ENCODE data around the gene DLG2. TPM values are rescaled to one million over a fixed set of nuclear protein-coding genes. Genes with fewer than 3 reads are reported as not detected.
A peak's percentile ranks its signal among the peaks of the same experiment; 100 is the strongest.

DLG2 gene
- total RNA-seq, 1 experiment from 2014 or later = 17.5 TPM

- TF ChIP-seq USF1 (CRISPR knock-in tag; IDR thresholded peaks at IDR 0.05) (no peak), TP53 (CRISPR knock-in tag; IDR thresholded peaks at IDR 0.05) (no peak), ERG (CRISPR knock-in tag; IDR thresholded peaks at IDR 0.05) (no peak), ZNF425 (CRISPR knock-in tag; conservative IDR thresholded peaks at IDR 0.05) (no peak), CDX4 (CRISPR knock-in tag; IDR thresholded peaks at IDR 0.05; ENCODE audit: borderline replicate concordance) (no peak), ATF2 (CRISPR knock-in tag; IDR thresholded peaks at IDR 0.05; ENCODE audit: borderline replicate concordance, low read depth) (no peak)
- H3K27me3 Mint-ChIP-seq (ENCODE audit: low read depth) = no peaks in the 10 kb centered on the region
- H3K4me3 Mint-ChIP-seq = no peak overlapping the region
- no peak for DNase-seq (ENCODE audit: low spot score)
- POLR2A ChIA-PET = no interaction called here
- H3K27ac Mint-ChIP-seq = no peak overlapping the region
- ATAC-seq = no peak
- no peaks in the 10 kb centered on the region for H3K9me3 Mint-ChIP-seq
- no peaks in the 10 kb centered on the region for H3K4me1 Mint-ChIP-seq
- CTCF ChIA-PET = no interaction called here
- no peaks in the 10 kb centered on the region for H3K36me3 Mint-ChIP-seq
These were observed 1817.9 kb downstream of the DLG2 start for GRCh38 chr11:83809274-83809673.

GRCh38 chr11:83801799-83802198 is 1825.3 kb downstream of the DLG2 start:
- ChIA-PET CTCF (interaction anchor here (0.8 to 1.2 kb wide), 2 partner anchors 8 to 509 kb away, joined by 3 to 4 read pairs; no protein-coding TSS in a partner anchor), POLR2A (no interaction called here)
- no peaks in the 10 kb centered on the region for H3K36me3 Mint-ChIP-seq
- DNase-seq (ENCODE audit: low spot score) (no peak), ATAC-seq (peak; percentile 80)
- H3K4me3 Mint-ChIP-seq = no peak overlapping the region
- H3K27ac Mint-ChIP-seq = no peak overlapping the region
- H3K9me3 Mint-ChIP-seq = no peaks in the 10 kb centered on the region
- H3K27me3 Mint-ChIP-seq (ENCODE audit: low read depth) = no peaks in the 10 kb centered on the region
- no peaks in the 10 kb centered on the region for H3K4me1 Mint-ChIP-seq
- no peak for TF ChIP-seq ZNF121 (CRISPR knock-in tag; IDR thresholded peaks at IDR 0.05)
- no peak for TF ChIP-seq TP53 (CRISPR knock-in tag; IDR thresholded peaks at IDR 0.05)
- no peak for TF ChIP-seq ERG (CRISPR knock-in tag; IDR thresholded peaks at IDR 0.05)
- TF ChIP-seq ATF2 (CRISPR knock-in tag; IDR thresholded peaks at IDR 0.05; ENCODE audit: borderline replicate concordance, low read depth) = no peak
- TF ChIP-seq IRF2 (CRISPR knock-in tag; IDR thresholded peaks at IDR 0.05; ENCODE audit: borderline replicate concordance, low read depth) = no peak
- no peak for TF ChIP-seq PREB (CRISPR knock-in tag; IDR thresholded peaks at IDR 0.05; ENCODE audit: borderline replicate concordance)
- no peak for TF ChIP-seq ATF3 (CRISPR knock-in tag; conservative IDR thresholded peaks at IDR 0.05)
- TF ChIP-seq ZNF416 (CRISPR knock-in tag; IDR thresholded peaks at IDR 0.05) = no peak
- TF ChIP-seq GTF2I (CRISPR knock-in tag; conservative IDR thresholded peaks at IDR 0.05) = no peak
- no peak for TF ChIP-seq E2F4 (CRISPR knock-in tag; IDR thresholded peaks at IDR 0.05; ENCODE audit: borderline replicate concordance, low read depth)
- TF ChIP-seq ELF4 (CRISPR knock-in tag; IDR thresholded peaks at IDR 0.05; ENCODE audit: low read depth) = no peak
- TF ChIP-seq ZNF263 (CRISPR knock-in tag; IDR thresholded peaks at IDR 0.05; ENCODE audit: low read depth) = no peak
- TF ChIP-seq ZNF396 (CRISPR knock-in tag; IDR thresholded peaks at IDR 0.05; ENCODE audit: borderline replicate concordance) = no peak
- no peak for TF ChIP-seq AR (CRISPR knock-in tag; IDR thresholded peaks at IDR 0.05)
- TF ChIP-seq CBFB (CRISPR knock-in tag; IDR thresholded peaks at IDR 0.05; ENCODE audit: low read depth) = no peak
- TF ChIP-seq SOX15 (CRISPR knock-in tag; IDR thresholded peaks at IDR 0.05) = no peak

All from WTC11 (cell line).